GM12875 (cell line): ENCODE measurements around the gene MMGT1.

Experiments
- H3K4me3 ChIP-seq: one replicate; pipeline ENCODE4 v1.5.1; 2011; ENCODE audit warnings: low read depth, low read length, control low read depth
- CTCF ChIP-seq: IDR thresholded peaks from 2 replicates; pipeline ENCODE4 v1.5.1; 2011; ENCODE audit warnings: low read depth, mild to moderate bottlenecking, control low read depth, inconsistent platforms, low read length, moderate library complexity, borderline replicate concordance; ENCODE audit not compliant: insufficient read depth

MMGT1 gene

GRCh38 chrX:135977611-135978010 is 3.8 kb upstream of the MMGT1 start:
- TF ChIP-seq CTCF = no peak

DNA sequence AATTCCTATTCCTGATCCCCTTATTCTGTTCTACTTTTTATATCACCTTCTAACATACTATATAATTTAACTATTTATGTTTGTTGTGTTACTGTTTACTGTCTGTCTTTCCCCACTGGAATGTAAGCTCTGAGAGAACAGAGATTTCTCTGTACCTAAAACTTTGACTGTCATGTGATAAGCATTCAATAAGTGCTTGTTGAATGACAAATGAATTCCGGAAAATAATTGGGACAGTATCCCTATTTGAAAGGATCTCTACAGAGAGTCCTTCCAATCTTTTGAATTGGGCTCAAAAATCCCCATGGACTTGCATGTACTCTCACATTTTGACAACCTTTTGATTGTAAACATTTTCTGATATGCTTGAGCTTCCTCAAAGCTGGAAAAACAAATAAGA is 1.6 kb upstream of the MMGT1 start:
- TF ChIP-seq CTCF = no peak
- no peak overlapping the region for H3K4me3 ChIP-seq

More at GRCh38 chrX:135977611-135978010, 3.8 kb upstream of the MMGT1 start:
- H3K4me3 ChIP-seq = no peak overlapping the region

- no peak overlapping the region for H3K4me3 ChIP-seq
- no peak for TF ChIP-seq CTCF
Observed at GRCh38 chrX:135974279-135974856, 580 bp upstream of the MMGT1 start.

GRCh38 chrX:135973025-135973547 is 702 bp downstream of the MMGT1 start:
- H3K4me3 ChIP-seq = peak overlapping the region; percentile 86
- TF ChIP-seq CTCF = no peak

GRCh38 chrX:135951291-135951690 is 22.5 kb downstream of the MMGT1 start:
- no peak for TF ChIP-seq CTCF
- H3K4me3 ChIP-seq = no peak overlapping the region

DNA sequence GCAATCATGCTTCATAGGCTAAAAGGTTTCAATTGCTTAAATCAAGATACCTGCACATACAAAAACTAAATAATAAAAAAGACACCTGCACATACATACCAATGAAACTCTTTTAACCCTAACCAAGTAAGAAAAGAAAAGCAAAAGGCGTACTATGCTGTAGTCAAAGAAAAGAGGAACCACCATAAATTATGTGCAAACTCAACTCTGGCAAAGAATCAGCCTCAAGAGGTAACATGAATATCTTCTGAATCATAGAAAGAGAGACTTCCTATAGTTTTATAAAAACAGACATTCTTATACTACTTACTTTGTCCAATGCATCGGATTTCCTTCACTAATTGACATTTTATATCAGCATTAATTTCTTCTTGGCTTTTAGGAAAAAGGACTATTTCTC is 29.3 kb downstream of the MMGT1 start:
- TF ChIP-seq CTCF = no peak
- no peak overlapping the region for H3K4me3 ChIP-seq
